OCI-LY1 (cell line): ENCODE data around the gene FANCG.

ENCODE experiments used
- H2AFZ ChIP-seq: fragments of 200-600 bp; sonication (generic), shearing (Covaris generic); 2 replicates; pipeline ENCODE4 v1.6.0; 2014; ENCODE audit warnings: antibody characterized with exemption, mild to moderate bottlenecking, low read length
- H3F3A ChIP-seq: fragments of 200-600 bp; sonication (generic), shearing (Covaris generic); 2 replicates; pipeline ENCODE4 v1.6.0; 2014; ENCODE audit warnings: mild to moderate bottlenecking, antibody characterized with exemption, low read length, moderate library complexity; ENCODE audit not compliant: insufficient read depth
- H3K27ac ChIP-seq: fragments of 200-600 bp; sonication (generic); 2 replicates; pipeline ENCODE4 v1.5.1; 2014; ENCODE audit warnings: low read length, mixed run types, mild to moderate bottlenecking, low read depth; ENCODE audit not compliant: poor library complexity, severe bottlenecking
- H3K27me3 ChIP-seq: fragments of 200-600 bp; sonication (generic); 2 replicates; pipeline ENCODE4 v1.6.0; 2014; ENCODE audit warnings: antibody characterized with exemption, mild to moderate bottlenecking, low read length, moderate library complexity; ENCODE audit not compliant: insufficient read depth
- H3K36me3 ChIP-seq: fragments of 200-600 bp; sonication (generic); 2 replicates; pipeline ENCODE4 v1.6.1; 2014; ENCODE audit warnings: mild to moderate bottlenecking, antibody characterized with exemption, low read length, moderate library complexity, mixed read lengths; ENCODE audit not compliant: insufficient read depth
- H3K4me1 ChIP-seq: fragments of 200-600 bp; sonication (generic); 2 replicates; pipeline ENCODE4 v1.5.1; 2014; ENCODE audit warnings: mild to moderate bottlenecking, low read length, moderate library complexity; ENCODE audit not compliant: insufficient read depth, severe bottlenecking
- H3K4me2 ChIP-seq: fragments of 200-600 bp; sonication (generic), shearing (Covaris generic); 2 replicates; pipeline ENCODE4 v1.6.1; 2014; ENCODE audit warnings: low read length
- H3K4me3 ChIP-seq: fragments of 200-600 bp; sonication (generic); 2 replicates; pipeline ENCODE4 v1.5.1; 2014; ENCODE audit warnings: low read length, low read depth, mild to moderate bottlenecking, mixed read lengths; ENCODE audit not compliant: poor library complexity, severe bottlenecking
- H3K79me2 ChIP-seq: fragments of 200-600 bp; shearing (Covaris generic); 2 replicates; pipeline ENCODE4 v1.6.1; 2016; ENCODE audit warnings: mixed run types, low read length, mixed read lengths; ENCODE audit not compliant: insufficient read depth
- H3K9ac ChIP-seq: fragments of 200-600 bp; sonication (generic), shearing (Covaris generic); 2 replicates; pipeline ENCODE4 v1.6.1; 2014; ENCODE audit warnings: mild to moderate bottlenecking, low read length, mixed read lengths
- H3K9me2 ChIP-seq: fragments of 200-600 bp; sonication (generic), shearing (Covaris generic); 2 replicates; pipeline ENCODE4 v1.6.1; 2014; ENCODE audit warnings: low read depth, mild to moderate bottlenecking, low read length, mixed read lengths
- H3K9me3 ChIP-seq: fragments of 200-600 bp; shearing (Covaris generic); 2 replicates; pipeline ENCODE4 v1.6.1; 2014; ENCODE audit warnings: low read length, mixed read lengths
- H4K20me1 ChIP-seq: fragments of 200-600 bp; sonication (generic), shearing (Covaris generic); 2 replicates; pipeline ENCODE4 v1.6.0; 2016; ENCODE audit warnings: mild to moderate bottlenecking, low read length; ENCODE audit not compliant: insufficient read depth
- CTCF ChIP-seq: fragments of 200-600 bp; sonication (generic), shearing (Covaris generic); IDR thresholded peaks from 2 replicates; pipeline ENCODE4 v1.5.1; 2017; ENCODE audit warnings: mild to moderate bottlenecking, antibody characterized with exemption, low read length, moderate library complexity, mixed read lengths
- EZH2 ChIP-seq: fragments of 200-600 bp; sonication (generic), shearing (Covaris generic); IDR thresholded peaks from 2 replicates; pipeline ENCODE4 v1.8.0; 2017; ENCODE audit warnings: borderline replicate concordance, mixed run types, mild to moderate bottlenecking, antibody characterized with exemption, low read length, moderate library complexity, mixed read lengths

The FANCG gene

GRCh38 chr9:35102465-35102768 is 22.7 kb upstream of the FANCG start:
- H2AFZ ChIP-seq, result no peak overlapping the region
- peaks cover 19% of the 10 kb centered on the region for H3K4me1 ChIP-seq
- H3K4me3 ChIP-seq, result peak overlapping the region; percentile 98
- H3F3A ChIP-seq, result no peaks in the 10 kb centered on the region
- peak overlapping the region; percentile 98 for H3K4me2 ChIP-seq
- peak overlapping the region; percentile 99 for H3K9ac ChIP-seq
- TF ChIP-seq EZH2 (no peak), CTCF (no peak)
- peaks cover 8% of the 10 kb centered on the region for H3K79me2 ChIP-seq
- no peaks in the 10 kb centered on the region for H4K20me1 ChIP-seq
- no peaks in the 10 kb centered on the region for H3K9me2 ChIP-seq
- peak overlapping the region; percentile 60 for H3K27ac ChIP-seq
- no peaks in the 10 kb centered on the region for H3K9me3 ChIP-seq
- H3K36me3 ChIP-seq, result peaks cover 26% of the 10 kb centered on the region
- no peaks in the 10 kb centered on the region for H3K27me3 ChIP-seq

DNA sequence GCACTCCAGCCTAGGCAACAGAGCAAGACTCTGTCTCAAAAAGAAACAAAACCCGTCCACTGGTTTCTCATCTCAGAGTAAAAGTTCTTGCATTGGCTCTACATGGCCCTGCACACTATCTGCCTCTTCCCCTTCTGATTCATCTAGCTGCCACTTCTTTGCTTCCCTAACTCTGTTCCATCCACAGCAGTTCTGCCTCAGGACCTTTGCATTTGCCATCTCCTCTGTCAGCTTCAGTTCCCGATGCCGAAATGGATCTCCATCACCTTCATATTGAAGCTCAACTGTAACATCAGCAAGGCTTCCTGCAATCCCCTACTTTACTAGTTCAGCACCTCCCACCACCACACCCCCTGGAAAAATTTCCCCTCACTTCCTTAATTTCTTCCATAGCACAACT is 17.8 kb upstream of the FANCG start:
- Histone ChIP-seq H3F3A (no peaks in the 10 kb centered on the region), H3K4me1 (peaks cover 29% of the 10 kb centered on the region), H3K4me3 (no peak overlapping the region), H3K79me2 (peaks cover 6% of the 10 kb centered on the region), H3K27me3 (no peaks in the 10 kb centered on the region), H3K4me2 (no peak overlapping the region), H3K9me2 (no peaks in the 10 kb centered on the region), H3K27ac (no peak overlapping the region), H3K9ac (no peak overlapping the region), H3K9me3 (no peaks in the 10 kb centered on the region), H2AFZ (no peak overlapping the region), H3K36me3 (peaks cover 37% of the 10 kb centered on the region), H4K20me1 (no peaks in the 10 kb centered on the region)
- TF ChIP-seq EZH2 (no peak), CTCF (no peak)

DNA sequence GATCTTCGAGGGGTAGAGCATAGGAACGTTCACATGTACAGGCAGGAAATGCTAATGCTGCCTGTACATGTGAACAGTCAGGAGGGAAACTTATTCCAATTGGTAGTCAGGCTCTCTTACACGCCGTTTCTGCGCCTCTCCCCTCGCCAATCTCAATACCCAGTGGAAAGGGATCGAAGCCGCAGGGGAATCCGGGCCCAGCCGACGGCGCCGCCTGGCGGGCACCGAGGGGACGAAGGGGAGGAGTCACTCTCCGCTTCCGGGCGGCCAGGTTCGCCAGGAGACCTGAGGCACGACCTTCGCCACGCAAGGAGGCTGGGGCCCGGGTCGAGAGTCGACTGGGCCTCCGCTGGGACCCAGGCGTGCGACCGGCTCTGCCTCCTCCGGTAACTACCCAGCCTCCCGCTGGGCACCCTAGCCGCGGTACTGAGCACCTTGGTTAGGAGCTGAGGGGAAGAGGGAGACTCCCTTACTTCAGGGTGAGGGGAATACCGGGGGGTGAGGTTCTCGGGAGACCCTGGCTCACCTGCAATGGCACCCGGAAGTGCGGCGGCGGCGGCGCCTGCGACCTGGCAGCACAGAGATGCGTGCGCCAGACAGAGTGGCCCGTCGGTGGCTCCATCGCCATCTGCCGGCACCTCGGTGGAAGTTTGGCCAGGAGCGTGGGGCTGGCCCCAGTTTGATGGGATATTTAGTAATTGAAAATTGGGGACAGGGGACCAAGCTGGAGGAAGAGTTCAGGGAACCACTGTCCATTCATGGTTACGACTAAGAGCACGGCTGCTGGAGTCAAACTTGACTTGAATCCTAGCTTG is 16.5 kb upstream of the FANCG start, which contains the start of gene PIGO:
PIGO (minus strand) TSS at position 557 of the 815 bp plus-strand sequence. CDS start 1,026 bp downstream, outside the sequence.
- no peaks in the 10 kb centered on the region for H3K9me2 ChIP-seq
- H3K9ac ChIP-seq, result peak within 1 kb of the TSS; percentile 80
- peaks cover 42% of the 10 kb centered on the region for H3K36me3 ChIP-seq
- peak within 1 kb of the TSS; percentile 84 for H3K4me2 ChIP-seq
- peak within 1 kb of the TSS; percentile 80 for H3K27ac ChIP-seq
- no peaks in the 10 kb centered on the region for H3K9me3 ChIP-seq
- no peaks in the 10 kb centered on the region for H3K79me2 ChIP-seq
- H3K27me3 ChIP-seq, result no peaks in the 10 kb centered on the region
- H3F3A ChIP-seq, result no peaks in the 10 kb centered on the region
- H4K20me1 ChIP-seq, result no peaks in the 10 kb centered on the region
- no peak for TF ChIP-seq EZH2
- peak; percentile 65 for TF ChIP-seq CTCF
- no peak within 1 kb of the TSS for H2AFZ ChIP-seq
- H3K4me3 ChIP-seq, result peak within 1 kb of the TSS; percentile 69
- H3K4me1 ChIP-seq, result peaks cover 17% of the 10 kb centered on the region
